MM.1S (cell line): ENCODE data around the gene NAALADL2.

Experiments used
- EZH2 ChIP-seq: fragments of 300-600 bp; sonication (generic); optimal IDR thresholded peaks from 2 replicates; pipeline ENCODE3; 2017; ENCODE audit warnings: low read depth, mild to moderate bottlenecking, antibody characterized with exemption, low read length, mixed read lengths
- EZH2phosphoT487 ChIP-seq: fragments of 300-600 bp; sonication (generic); IDR thresholded peaks from 2 replicates; pipeline ENCODE4 v1.6.1; 2018; ENCODE audit warnings: antibody characterized with exemption, low read length
- TF ChIP-seq, protein P1 (sequence below): fragments of 300-600 bp; sonication (generic); IDR thresholded peaks from 2 replicates; pipeline ENCODE4 v1.5.1; 2016; ENCODE audit warnings: antibody characterized with exemption, low read length, mixed read lengths

DNA sequence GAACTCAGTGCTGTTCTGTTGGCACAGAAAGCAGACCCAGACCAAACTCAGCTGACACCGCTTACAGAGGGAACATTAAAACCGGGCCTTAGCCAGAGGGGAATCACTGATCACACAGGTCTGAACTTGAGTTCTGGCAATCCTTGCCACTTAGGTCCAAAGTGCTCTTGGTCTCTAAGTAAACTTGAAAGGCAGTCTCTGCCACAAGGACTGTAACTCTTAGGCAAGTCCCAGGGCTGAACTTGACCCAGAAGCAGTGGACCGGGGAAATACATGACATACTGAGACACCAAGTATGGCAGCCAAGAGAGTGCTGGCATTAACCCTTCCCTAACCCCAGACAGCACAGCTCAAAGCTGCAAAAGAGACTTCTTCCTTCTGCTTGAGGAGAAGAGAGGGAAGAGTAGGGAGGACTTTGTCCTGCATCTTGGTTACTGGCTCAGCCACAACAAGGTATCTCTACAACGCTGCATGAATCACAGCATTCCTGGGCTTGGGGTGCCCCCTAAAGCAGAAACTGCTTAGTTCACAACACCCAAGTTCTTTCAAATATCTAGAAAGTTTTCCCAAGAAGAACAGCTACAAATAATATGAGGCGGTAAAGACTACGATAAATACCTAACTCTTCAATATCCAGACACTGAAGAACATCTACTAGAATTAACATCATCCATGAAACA lies 32.5 kb downstream of the NAALADL2 start:
- TF ChIP-seq, protein P1, sequence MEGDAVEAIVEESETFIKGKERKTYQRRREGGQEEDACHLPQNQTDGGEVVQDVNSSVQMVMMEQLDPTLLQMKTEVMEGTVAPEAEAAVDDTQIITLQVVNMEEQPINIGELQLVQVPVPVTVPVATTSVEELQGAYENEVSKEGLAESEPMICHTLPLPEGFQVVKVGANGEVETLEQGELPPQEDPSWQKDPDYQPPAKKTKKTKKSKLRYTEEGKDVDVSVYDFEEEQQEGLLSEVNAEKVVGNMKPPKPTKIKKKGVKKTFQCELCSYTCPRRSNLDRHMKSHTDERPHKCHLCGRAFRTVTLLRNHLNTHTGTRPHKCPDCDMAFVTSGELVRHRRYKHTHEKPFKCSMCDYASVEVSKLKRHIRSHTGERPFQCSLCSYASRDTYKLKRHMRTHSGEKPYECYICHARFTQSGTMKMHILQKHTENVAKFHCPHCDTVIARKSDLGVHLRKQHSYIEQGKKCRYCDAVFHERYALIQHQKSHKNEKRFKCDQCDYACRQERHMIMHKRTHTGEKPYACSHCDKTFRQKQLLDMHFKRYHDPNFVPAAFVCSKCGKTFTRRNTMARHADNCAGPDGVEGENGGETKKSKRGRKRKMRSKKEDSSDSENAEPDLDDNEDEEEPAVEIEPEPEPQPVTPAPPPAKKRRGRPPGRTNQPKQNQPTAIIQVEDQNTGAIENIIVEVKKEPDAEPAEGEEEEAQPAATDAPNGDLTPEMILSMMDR = no peak
- TF ChIP-seq EZH2phosphoT487 (no peak), EZH2 (no peak)
